Thymus (tissue), 11 donors: ENCODE results near the gene B3GAT1. TPM values are rescaled to one million over a fixed set of nuclear protein-coding genes. Genes with fewer than 3 reads are reported as not detected.

Experiments used
- DNase-seq, 9 donors: peaks; one replicate each; pipeline ENCODE4 v3.0.0-alpha.2; 2013; ENCODE audit warnings: low spot score in 9 of 9, low read depth in 6 of 9, missing footprints in 1 of 9
- H3K27ac ChIP-seq, 2 donors: one replicate each; pipeline ENCODE4 v1.5.1; 2013; ENCODE audit warnings: control low read depth in 1 of 2, low read depth in 1 of 2, low read length in 1 of 2, mild to moderate bottlenecking in 1 of 2, moderate library complexity in 1 of 2
- H3K27me3 ChIP-seq, 2 donors: one replicate each; pipeline ENCODE4 v1.5.1; 2013; ENCODE audit warnings: low read length in 1 of 2; ENCODE audit not compliant: control insufficient read depth in 2 of 2, insufficient read depth in 1 of 2
- H3K36me3 ChIP-seq, 2 donors: one replicate each; pipeline ENCODE4 v1.5.1; 2013; ENCODE audit warnings: low read length in 1 of 2, mild to moderate bottlenecking in 1 of 2, moderate library complexity in 1 of 2; ENCODE audit not compliant: control insufficient read depth in 2 of 2, insufficient read depth in 2 of 2
- H3K4me1 ChIP-seq, 2 donors: one replicate each; pipeline ENCODE4 v1.5.1; 2013; ENCODE audit warnings: low read length in 2 of 2; ENCODE audit not compliant: control insufficient read depth in 2 of 2, insufficient read depth in 2 of 2
- H3K4me3 ChIP-seq, 2 donors: one replicate each; pipeline ENCODE4 v1.5.1; 2013; ENCODE audit warnings: low read length in 2 of 2, control low read depth in 1 of 2, mild to moderate bottlenecking in 1 of 2
- H3K9me3 ChIP-seq, 2 donors: one replicate each; pipeline ENCODE4 v1.5.1; 2013; ENCODE audit warnings: low read length in 1 of 2, mild to moderate bottlenecking in 1 of 2; ENCODE audit not compliant: control insufficient read depth in 2 of 2, insufficient read depth in 1 of 2
- WGBS: extraction: QIAGEN DNeasy Blood & Tissue Kit; methylation state at CpG from one replicate; pipeline ENCODE4 v1.1.7; 2013; 5-methylcytosine and 5-hydroxymethylcytosine counted together
- polyA plus RNA-seq: library from polyadenylated mRNA; stranded (reverse); fragments of 200-250 nt; gene quantifications from one replicate; pipeline ENCODE4 v1.2.3, GENCODE V29; 2013
- total RNA-seq: library from RNA; stranded (reverse); fragments of 120-200 nt; gene quantifications from one replicate; pipeline ENCODE4 v1.2.4, GENCODE V29; 2013
- donor health status: healthy.

The B3GAT1 gene
- total and polyA plus RNA-seq, 2 donors = 0.24 to 0.43 TPM

- WGBS = 94% methylated on average over 10 of the region's 10 CpGs
- Histone ChIP-seq H3K9me3 (no peaks in the 10 kb centered on the region), H3K4me1 (peaks cover 3 to 16% of the 10 kb centered on the region in 2 donors), H3K4me3 (no peak overlapping the region), H3K27me3 (peaks cover 0 to 9% of the 10 kb centered on the region in 2 donors), H3K27ac (no peak overlapping the region), H3K36me3 (no peaks in the 10 kb centered on the region)
- no peak for DNase-seq
Observed at GRCh38 chr11:134359646-134360045, 52.4 kb downstream of the B3GAT1 start.

GRCh38 chr11:134358856-134359490 is 53.1 kb downstream of the B3GAT1 start:
- Histone ChIP-seq H3K4me1 (peaks cover 3 to 15% of the 10 kb centered on the region in 2 donors), H3K4me3 (no peak overlapping the region), H3K9me3 (no peaks in the 10 kb centered on the region), H3K27ac (no peak overlapping the region), H3K27me3 (peaks cover 0 to 9% of the 10 kb centered on the region in 2 donors), H3K36me3 (no peaks in the 10 kb centered on the region)
- DNase-seq = no peak
- WGBS = 95% methylated on average over 18 of the region's 18 CpGs

- WGBS = 95% methylated on average over 27 of the region's 27 CpGs
- H3K27ac ChIP-seq = no peak overlapping the region
- H3K4me1 ChIP-seq = peaks cover 3 to 15% of the 10 kb centered on the region in 2 donors
- peaks cover 0 to 9% of the 10 kb centered on the region in 2 donors for H3K27me3 ChIP-seq
- no peaks in the 10 kb centered on the region for H3K9me3 ChIP-seq
- DNase-seq = no peak
- H3K4me3 ChIP-seq = no peak overlapping the region
- H3K36me3 ChIP-seq = no peaks in the 10 kb centered on the region
Observed at GRCh38 chr11:134358165-134358855, 53.7 kb downstream of the B3GAT1 start.

GRCh38 chr11:134357545-134357839 is 54.5 kb downstream of the B3GAT1 start:
- H3K27ac ChIP-seq = no peak overlapping the region
- no peak overlapping the region for H3K4me3 ChIP-seq
- no peaks in the 10 kb centered on the region for H3K9me3 ChIP-seq
- no peak for DNase-seq
- peaks cover 0 to 9% of the 10 kb centered on the region in 2 donors for H3K27me3 ChIP-seq
- WGBS = 95% methylated on average over 8 of the region's 8 CpGs
- H3K4me1 ChIP-seq = peaks cover 3 to 11% of the 10 kb centered on the region in 2 donors
- H3K36me3 ChIP-seq = no peaks in the 10 kb centered on the region

DNA sequence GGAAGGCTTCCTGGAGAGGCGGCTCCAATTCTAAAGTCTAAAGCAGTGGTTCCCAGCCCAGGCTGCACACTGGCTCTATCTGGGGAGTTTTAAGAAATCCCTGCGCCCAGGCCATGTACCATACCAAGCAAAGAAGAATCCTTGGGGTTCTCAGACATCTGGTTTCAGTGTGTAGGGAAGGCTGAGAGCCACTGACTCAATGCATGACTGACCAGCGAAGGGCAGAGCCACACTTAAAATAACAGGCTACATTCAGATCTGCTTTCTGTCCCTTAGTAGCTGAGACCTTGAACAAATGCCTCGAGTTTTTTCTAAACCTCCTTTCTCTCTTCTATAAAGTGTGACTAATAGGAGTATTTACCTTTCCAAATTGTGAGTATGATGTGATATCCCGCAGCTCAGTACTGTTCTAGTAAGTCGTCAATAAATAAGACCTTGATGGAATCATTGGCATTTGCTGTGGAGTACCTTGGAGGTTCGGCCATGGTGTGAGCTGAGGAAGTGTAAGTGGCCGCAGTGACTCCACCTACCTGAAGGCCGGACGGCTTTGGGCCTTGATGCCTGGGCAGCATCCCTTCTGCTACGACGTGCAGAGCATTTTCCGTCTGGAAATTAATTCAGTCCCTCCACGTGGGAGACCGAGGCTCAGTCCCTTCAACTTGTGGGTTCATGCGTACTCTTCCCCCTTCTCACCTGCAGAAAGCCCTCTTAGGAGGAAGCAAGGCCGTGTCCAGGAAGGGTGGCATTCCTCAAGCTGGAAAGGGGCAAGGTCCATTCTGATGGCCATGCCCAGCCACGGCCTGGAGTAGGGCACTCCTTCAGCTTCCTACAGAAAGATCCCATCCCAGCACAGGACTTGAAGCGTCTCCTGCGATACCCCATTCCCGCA is 55.1 kb downstream of the B3GAT1 start:
- no peak for DNase-seq
- peaks cover 3 to 11% of the 10 kb centered on the region in 2 donors for H3K4me1 ChIP-seq
- H3K27me3 ChIP-seq = peaks cover 0 to 9% of the 10 kb centered on the region in 2 donors
- no peaks in the 10 kb centered on the region for H3K9me3 ChIP-seq
- H3K36me3 ChIP-seq = no peaks in the 10 kb centered on the region
- no peak overlapping the region for H3K4me3 ChIP-seq
- WGBS = 97% methylated on average over 21 of the region's 21 CpGs
- H3K27ac ChIP-seq = no peak overlapping the region

GRCh38 chr11:134355656-134356055 is 56.4 kb downstream of the B3GAT1 start:
- no peak for DNase-seq
- H3K9me3 ChIP-seq = no peaks in the 10 kb centered on the region
- peaks cover 0 to 6% of the 10 kb centered on the region in 2 donors for H3K4me1 ChIP-seq
- peaks cover 0 to 9% of the 10 kb centered on the region in 2 donors for H3K27me3 ChIP-seq
- no peak overlapping the region for H3K27ac ChIP-seq
- no peak overlapping the region for H3K4me3 ChIP-seq
- H3K36me3 ChIP-seq = no peaks in the 10 kb centered on the region
- 96% methylated on average over 5 of the region's 5 CpGs for WGBS

DNA sequence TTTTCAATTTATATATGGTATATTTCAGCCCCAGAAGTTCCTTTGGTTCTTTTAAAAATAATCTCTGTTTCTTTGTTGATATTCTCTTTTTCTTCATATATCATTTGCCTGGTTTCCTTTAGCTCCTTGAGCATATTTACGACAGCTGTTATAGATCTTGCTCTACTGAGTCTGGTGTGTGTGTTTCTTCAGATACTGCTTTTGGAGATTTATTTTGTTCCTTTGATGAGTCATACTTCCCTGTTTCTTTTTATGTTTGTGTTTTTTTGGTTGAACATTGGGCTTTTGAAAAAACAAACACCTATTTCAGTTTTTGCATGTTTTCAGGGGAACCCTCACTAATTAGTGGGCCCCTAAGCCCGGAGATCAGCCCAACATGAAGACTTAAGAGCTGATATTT is 56.9 kb downstream of the B3GAT1 start:
- H3K4me1 ChIP-seq = peaks cover 0 to 3% of the 10 kb centered on the region in 2 donors
- peaks cover 0 to under 1% of the 10 kb centered on the region in 2 donors for H3K9me3 ChIP-seq
- no peak for DNase-seq
- H3K36me3 ChIP-seq = no peaks in the 10 kb centered on the region
- no peak overlapping the region for H3K27ac ChIP-seq
- no peak overlapping the region for H3K4me3 ChIP-seq
- 69% methylated on average over 2 of the region's 2 CpGs for WGBS
- peaks cover 0 to 6% of the 10 kb centered on the region in 2 donors for H3K27me3 ChIP-seq

GRCh38 chr11:134352111-134352510 is 59.9 kb downstream of the B3GAT1 start:
- Histone ChIP-seq H3K9me3 (peaks cover 0 to 3% of the 10 kb centered on the region in 2 donors), H3K4me3 (no peak overlapping the region), H3K36me3 (no peaks in the 10 kb centered on the region), H3K27ac (no peak overlapping the region), H3K4me1 (no peaks in the 10 kb centered on the region), H3K27me3 (no peaks in the 10 kb centered on the region)
- 95% methylated on average over 2 of the region's 2 CpGs for WGBS
- DNase-seq = no peak

DNA sequence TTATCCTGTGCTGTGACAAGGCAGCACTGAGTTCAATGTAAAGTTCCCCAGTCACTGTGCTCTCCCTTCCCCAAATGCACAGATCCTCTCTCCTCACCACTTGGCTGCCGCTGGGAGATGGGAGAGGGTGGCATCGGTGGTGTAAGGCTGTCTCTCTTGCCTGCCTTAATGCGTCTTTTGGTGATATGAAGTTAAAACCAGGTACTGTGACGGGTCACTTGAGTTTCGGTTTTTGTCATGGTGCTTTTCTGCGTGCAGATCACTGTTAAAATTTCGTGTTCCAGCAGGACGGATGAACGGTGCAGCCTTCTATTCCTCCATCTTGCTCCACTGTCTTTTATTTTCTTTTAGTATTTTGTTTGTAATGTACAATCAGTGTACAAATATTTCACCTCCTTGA is 61.7 kb downstream of the B3GAT1 start:
- Histone ChIP-seq H3K36me3 (no peaks in the 10 kb centered on the region), H3K9me3 (peaks cover 0 to 3% of the 10 kb centered on the region in 2 donors), H3K27ac (no peak overlapping the region), H3K4me1 (no peaks in the 10 kb centered on the region), H3K27me3 (no peaks in the 10 kb centered on the region), H3K4me3 (no peak overlapping the region)
- DNase-seq = no peak
- WGBS = 97% methylated on average over 9 of the region's 9 CpGs
